Erythroblast (primary cell): Measurements from ENCODE around the gene PEX7.

Experiments used
- GATA1 ChIP-seq: IDR thresholded peaks from 2 replicates; pipeline ENCODE4 v1.6.1; 2011; ENCODE audit warnings: low read depth, mild to moderate bottlenecking, control low read depth, low read length, moderate library complexity
- POLR2A ChIP-seq: IDR thresholded peaks from 2 replicates; pipeline ENCODE4 v1.6.1; 2011; ENCODE audit warnings: mild to moderate bottlenecking, low read length

DNA sequence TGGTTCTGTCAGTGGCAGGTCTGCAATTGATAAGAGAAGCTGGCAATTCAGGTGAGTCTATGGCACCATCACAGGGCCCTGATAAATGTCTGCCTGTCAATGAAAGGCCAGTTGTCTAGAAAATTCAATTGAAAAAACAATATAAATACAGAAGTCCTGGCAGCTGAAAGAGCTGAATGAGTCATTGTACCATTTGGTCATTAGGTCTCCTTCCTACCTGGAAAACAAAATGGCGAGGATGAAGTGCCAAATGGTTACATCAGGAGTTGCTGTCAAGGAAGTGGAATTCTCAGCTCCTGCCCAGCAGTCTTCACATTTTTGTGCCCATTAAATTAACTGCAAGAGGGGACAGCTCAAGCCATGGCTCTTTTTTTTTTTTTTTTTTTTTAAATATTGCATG is 37.7 kb downstream of the PEX7 start:
- TF ChIP-seq POLR2A, result no peak
- TF ChIP-seq GATA1, result no peak
